Embryonic facial prominence (tissue), 1 donor: ENCODE data around the gene AGO1.
"Not testable (repeated sequence)": the region's sequence is repeated elsewhere in the genome, so short reads cannot be mapped to it uniquely, and the experiment has no call there.

Experiments
- DNase-seq: peaks from one replicate; pipeline ENCODE4 v3.0.0-alpha.2; 2016; ENCODE audit errors: extremely low spot score

Gene AGO1

GRCh38 chr1:35972631-35973030 is 89.6 kb downstream of the AGO1 start:
- DNase-seq, result not testable (repeated sequence)

GRCh38 chr1:35980090-35980489 is 97.1 kb downstream of the AGO1 start:
- no peak for DNase-seq
